Astrocyte of the spinal cord (primary cell): Measurements from ENCODE around the gene IFT88.

Experiments used
- DNase-seq: peaks from one replicate; pipeline ENCODE4 v3.0.0; 2011; ENCODE audit warnings: low read depth, low spot score
- H3K4me3 ChIP-seq: 2 replicates; pipeline ENCODE4 v1.5.1; 2011; ENCODE audit warnings: low read depth, mild to moderate bottlenecking, low read length, moderate library complexity
- CTCF ChIP-seq: IDR thresholded peaks from 2 replicates; pipeline ENCODE4 v1.5.1; 2012; ENCODE audit warnings: low read depth, mild to moderate bottlenecking, low read length, inconsistent platforms
- in situ Hi-C: cut with HindIII; loops from 2 replicates; pipeline ENCODE4 v1.10.0; 2017; ENCODE audit warnings: low sequenced_read_pairs

IFT88 gene

GRCh38 chr13:20573186-20573585 lies 6.2 kb downstream of the IFT88 start:
- H3K4me3 ChIP-seq = no peak overlapping the region
- no peak for DNase-seq
- TF ChIP-seq CTCF = no peak
- in situ Hi-C loops = no loop called here

- in situ Hi-C loops = no loop called here
- TF ChIP-seq CTCF = no peak
- no peak for DNase-seq
- no peak overlapping the region for H3K4me3 ChIP-seq
Measured at GRCh38 chr13:20573636-20574035, 6.7 kb downstream of the IFT88 start.

- no peak for DNase-seq
- no peak overlapping the region for H3K4me3 ChIP-seq
- in situ Hi-C loops = no loop called here
- no peak for TF ChIP-seq CTCF
Measured at GRCh38 chr13:20579191-20579590, 12.2 kb downstream of the IFT88 start.

DNA sequence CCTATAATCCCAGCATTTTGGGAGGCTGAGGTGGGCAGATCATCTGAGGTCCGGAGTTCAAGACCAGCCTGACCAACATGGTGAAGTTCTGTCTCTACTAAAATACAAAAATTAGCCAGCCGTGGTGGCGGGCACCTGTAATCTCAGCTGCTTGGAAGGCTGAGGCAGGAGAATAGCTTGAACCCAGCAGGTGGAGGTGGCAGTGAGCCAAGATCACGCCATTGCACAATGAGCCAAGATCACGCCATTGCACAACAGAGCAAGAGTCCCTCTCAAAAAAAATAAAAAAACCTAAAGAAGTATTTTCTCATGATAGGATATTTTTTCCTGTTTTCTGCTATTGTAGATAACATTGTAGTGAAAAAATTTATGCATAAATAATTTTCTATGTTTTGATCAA lies 13.3 kb downstream of the IFT88 start:
- no peak for TF ChIP-seq CTCF
- H3K4me3 ChIP-seq = no peak overlapping the region
- in situ Hi-C loops = no loop called here
- no peak for DNase-seq

GRCh38 chr13:20582026-20582425 lies 15.1 kb downstream of the IFT88 start:
- DNase-seq = no peak
- TF ChIP-seq CTCF = no peak
- in situ Hi-C loops = no loop called here
- H3K4me3 ChIP-seq = no peak overlapping the region

- in situ Hi-C loops = no loop called here
- no peak overlapping the region for H3K4me3 ChIP-seq
- TF ChIP-seq CTCF = no peak
- DNase-seq = no peak
Measured at GRCh38 chr13:20583803-20584293, 16.9 kb downstream of the IFT88 start.

DNA sequence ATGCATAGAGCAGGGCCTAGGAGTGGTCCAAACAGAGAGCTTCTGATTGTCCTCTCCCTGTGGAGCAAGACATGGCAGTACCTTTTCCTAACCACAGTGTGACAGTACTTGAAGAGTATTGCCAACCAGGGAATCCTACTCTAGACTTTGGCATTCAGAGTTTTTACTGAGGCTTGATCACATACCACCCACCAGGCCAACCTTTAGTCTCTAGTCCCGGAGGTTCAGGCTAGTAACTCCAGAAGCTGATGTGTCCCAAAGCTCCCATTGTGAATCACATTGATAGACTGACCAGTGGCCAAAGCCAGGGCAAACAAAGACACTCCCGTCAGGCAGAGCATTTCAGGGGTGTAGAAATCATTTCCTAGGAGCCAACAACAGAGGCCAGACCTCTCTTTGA lies 18.4 kb downstream of the IFT88 start:
- in situ Hi-C loops = no loop called here
- TF ChIP-seq CTCF = no peak
- no peak overlapping the region for H3K4me3 ChIP-seq
- DNase-seq = no peak
